Stomach (tissue), 9 donors: ENCODE results near the gene APLN. TPM values are rescaled to one million over a fixed set of nuclear protein-coding genes. Genes with fewer than 3 reads are reported as not detected.

Experiments used
- DNase-seq, 2 donors: peaks; one replicate each; pipeline versions ENCODE4 v3.0.0 to v3.0.0-alpha.2; 2013 to 2019
- H3K27ac ChIP-seq, 5 donors: fragments of 200-600 bp in 4 of 5; sonication (generic) in 4 of 5; one replicate each; pipeline ENCODE4 v1.5.1; 2013 to 2019; ENCODE audit warnings: mild to moderate bottlenecking in 1 of 5, moderate library complexity in 1 of 5
- H3K27me3 ChIP-seq, 3 donors: fragments of 200-600 bp; sonication (generic); one replicate each; pipeline ENCODE4 v1.5.1; 2017 to 2019; ENCODE audit warnings: mixed run types in 1 of 3
- H3K36me3 ChIP-seq, 4 donors: fragments of 200-600 bp; sonication (generic); 1 replicate in 3 of 4; 2 replicates in 1 of 4; pipeline ENCODE4 v1.5.1; 2016 to 2019
- H3K4me1 ChIP-seq, 4 donors: fragments of 200-600 bp; sonication (generic); one replicate each; pipeline ENCODE4 v1.5.1; 2016 to 2019
- H3K4me3 ChIP-seq, 4 donors: fragments of 200-600 bp; sonication (generic) in 3 of 4; one replicate each; pipeline ENCODE4 v1.5.1; 2016 to 2019; ENCODE audit warnings: mild to moderate bottlenecking in 1 of 4
- H3K9me3 ChIP-seq, 4 donors: fragments of 200-600 bp; sonication (generic); one replicate each; pipeline ENCODE4 v1.5.1; 2016 to 2019
- CTCF ChIP-seq, 7 experiments: fragments of 450-650 bp in 4 of 7; fragments of 200-600 bp in 3 of 7; sonication (generic) in 3 of 7; IDR thresholded peaks; one replicate each; pipeline ENCODE4 v1.5.1; 2016 to 2019; ENCODE audit warnings: antibody characterized with exemption in 7 of 7, control low read depth in 2 of 7, mild to moderate bottlenecking in 1 of 7
- EP300 ChIP-seq: sonication (generic); formaldehyde crosslinking; IDR thresholded peaks from one replicate; pipeline ENCODE4 v1.6.1; 2017; ENCODE audit warnings: antibody characterized with exemption
- POLR2A ChIP-seq, 4 donors: fragments of 450-650 bp; IDR thresholded peaks; one replicate each; pipeline ENCODE4 v1.6.1; 2016; ENCODE audit warnings: antibody characterized with exemption in 4 of 4, control low read depth in 2 of 4, mild to moderate bottlenecking in 1 of 4, moderate library complexity in 1 of 4
- POLR2AphosphoS5 ChIP-seq, 3 donors: sonication (generic); formaldehyde crosslinking; IDR thresholded peaks; one replicate each; pipeline ENCODE4 v1.6.1; 2016; ENCODE audit warnings: antibody characterized with exemption in 3 of 3
- WGBS, 5 donors: extraction: QIAGEN DNeasy Blood & Tissue Kit in 3 of 5; methylation state at CpG; one replicate each; pipeline versions ENCODE4 v1.1.5 to v1.1.7; 2013 to 2018; 5-methylcytosine and 5-hydroxymethylcytosine counted together
- intact Hi-C: fragments of 100-400 bp; cut with DNase I; formaldehyde crosslinking; loops from one replicate; pipeline ENCODE4 v1.15.1; 2023; ENCODE audit warnings: low total_unique reads
- polyA plus RNA-seq, 3 donors: library from polyadenylated mRNA; stranded (reverse); fragments of 200-250 nt; gene quantifications; one replicate each; pipeline ENCODE4 v1.2.3, GENCODE V29; 2013
- total RNA-seq, 5 donors: library from RNA; depleted of rRNA; stranded (reverse); fragments of >200 nt; gene quantifications; one replicate each; pipeline versions ENCODE4 v1.1.0 to v1.2.3, GENCODE V29; 2014 to 2016
- donor health status: healthy with polysubstance abuse.
- donor health status: Bipolar disorder and iron deficiency.
- donor health status: healthy.

APLN gene
- total and polyA plus RNA-seq, 8 donors: 0.18 to 1.1 (median 0.37) TPM; not detected in 4

- TF ChIP-seq EP300 (no peak), CTCF (IDR thresholded peaks at IDR 0.05) (no peak), POLR2A (IDR thresholded peaks at IDR 0.05) (no peak), POLR2AphosphoS5 (IDR thresholded peaks at IDR 0.05) (no peak)
These were observed 43.4 kb upstream of the APLN start for GRCh38 chrX:129698150-129698549.

DNA sequence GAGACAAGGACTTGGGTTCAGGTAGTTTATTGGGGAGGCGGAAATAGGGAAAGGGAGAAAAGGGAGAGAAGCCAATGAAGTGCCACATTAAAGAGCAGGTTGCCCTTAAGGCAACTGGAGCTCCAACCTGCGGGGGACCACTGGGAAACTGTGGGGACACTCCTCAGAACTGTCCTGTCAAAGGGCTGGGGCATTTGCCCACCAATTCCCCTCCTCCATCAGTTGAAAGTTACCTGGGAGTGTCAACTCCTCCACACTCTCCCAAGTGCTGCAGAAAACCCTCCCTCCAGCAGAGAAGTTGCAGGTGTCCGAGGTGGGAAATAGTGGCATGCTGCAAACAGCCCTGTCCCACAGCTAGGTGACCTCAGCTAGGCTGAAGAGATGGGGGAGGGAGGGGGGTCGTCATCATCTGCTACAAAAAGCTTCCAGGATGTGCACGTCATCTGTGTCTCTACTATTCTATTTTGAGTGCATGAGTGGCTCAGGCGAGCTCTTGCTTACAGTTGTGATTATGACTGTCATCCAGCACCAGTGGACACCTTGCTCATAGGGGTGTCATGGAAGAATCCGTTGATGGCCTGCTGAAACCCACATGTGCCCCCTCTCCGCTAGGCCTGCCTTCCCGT lies 42.6 kb upstream of the APLN start:
- 56 to 76% (median 73%) methylated on average over 4 to 9 of the region's 9 CpGs for WGBS, 5 donors
- H3K36me3 ChIP-seq: no peaks in the 10 kb centered on the region
- H3K9me3 ChIP-seq: no peaks in the 10 kb centered on the region
- TF ChIP-seq POLR2A (IDR thresholded peaks at IDR 0.05): no peak
- DNase-seq: no peak
- no peaks in the 10 kb centered on the region for H3K4me1 ChIP-seq
- no peak overlapping the region for H3K27ac ChIP-seq
- H3K4me3 ChIP-seq: no peak overlapping the region
- intact Hi-C loops: no loop called here
- no peaks in the 10 kb centered on the region for H3K27me3 ChIP-seq

More at GRCh38 chrX:129698150-129698549, 43.4 kb upstream of the APLN start:
- no peaks in the 10 kb centered on the region for H3K36me3 ChIP-seq
- H3K27me3 ChIP-seq: no peaks in the 10 kb centered on the region
- DNase-seq: no peak
- H3K9me3 ChIP-seq: no peaks in the 10 kb centered on the region
- no peaks in the 10 kb centered on the region for H3K4me1 ChIP-seq
- H3K4me3 ChIP-seq: no peak overlapping the region
- intact Hi-C loops: no loop called here
- no peak overlapping the region for H3K27ac ChIP-seq

DNA sequence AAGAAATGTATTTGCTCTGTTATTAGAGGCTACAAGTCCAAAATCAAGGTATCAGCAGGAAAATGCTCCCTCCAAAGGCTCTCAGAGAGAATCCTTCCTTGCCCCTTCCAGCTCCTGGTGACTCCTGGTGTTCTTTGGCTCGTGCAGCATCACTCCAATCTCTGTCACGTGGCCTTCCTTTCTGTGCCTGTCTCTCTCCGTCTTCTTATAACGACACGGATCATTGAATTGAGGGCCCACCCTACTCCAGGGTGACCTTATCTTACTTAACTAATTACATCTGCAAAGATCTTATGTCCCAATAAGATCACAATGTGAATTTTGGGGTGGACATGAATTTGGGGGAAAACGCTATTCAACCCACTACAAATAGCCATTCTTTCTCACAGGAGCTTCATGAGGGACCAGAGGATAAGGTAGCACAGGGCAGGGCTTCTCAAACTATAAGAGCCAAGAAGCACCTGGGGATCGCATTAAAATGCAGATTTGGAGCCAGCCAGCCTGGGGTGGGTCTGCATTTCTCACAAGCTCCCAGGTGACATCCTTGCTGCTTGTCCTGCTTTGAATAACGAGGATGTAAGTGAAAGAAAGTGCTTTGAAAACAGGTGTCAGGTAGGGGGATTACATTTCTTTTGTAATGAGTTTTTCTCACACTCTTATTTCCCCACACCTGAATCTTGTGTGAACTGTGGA lies 41.9 kb upstream of the APLN start:
- intact Hi-C loops: no loop called here
- H3K27me3 ChIP-seq: no peaks in the 10 kb centered on the region
- no peaks in the 10 kb centered on the region for H3K36me3 ChIP-seq
- no peaks in the 10 kb centered on the region for H3K9me3 ChIP-seq
- H3K4me3 ChIP-seq: no peak overlapping the region
- H3K4me1 ChIP-seq: no peaks in the 10 kb centered on the region
- TF ChIP-seq CTCF (IDR thresholded peaks at IDR 0.05) (no peak), POLR2AphosphoS5 (IDR thresholded peaks at IDR 0.05) (no peak), EP300 (no peak), POLR2A (IDR thresholded peaks at IDR 0.05) (no peak)
- 63 to 78% (median 72%) methylated on average over 7 to 8 of the region's 8 CpGs for WGBS, 5 donors
- no peak overlapping the region for H3K27ac ChIP-seq
- no peak for DNase-seq

- no peak for DNase-seq
- intact Hi-C loops: no loop called here
- no peak for TF ChIP-seq POLR2A (IDR thresholded peaks at IDR 0.05)
- no peak for TF ChIP-seq CTCF (IDR thresholded peaks at IDR 0.05)
- TF ChIP-seq EP300: no peak
- TF ChIP-seq POLR2AphosphoS5 (IDR thresholded peaks at IDR 0.05): no peak
These were observed 41.2 kb upstream of the APLN start for GRCh38 chrX:129695937-129696336.

GRCh38 chrX:129695535-129695934 lies 40.8 kb upstream of the APLN start:
- Histone ChIP-seq H3K27me3 (no peaks in the 10 kb centered on the region), H3K9me3 (no peaks in the 10 kb centered on the region), H3K36me3 (no peaks in the 10 kb centered on the region), H3K4me3 (no peak overlapping the region), H3K4me1 (no peaks in the 10 kb centered on the region), H3K27ac (no peak overlapping the region)
- no peak for TF ChIP-seq CTCF (IDR thresholded peaks at IDR 0.05)
- TF ChIP-seq POLR2A (IDR thresholded peaks at IDR 0.05): no peak
- TF ChIP-seq EP300: no peak
- TF ChIP-seq POLR2AphosphoS5 (IDR thresholded peaks at IDR 0.05): no peak
- intact Hi-C loops: no loop called here
- 69 to 92% (median 75%) methylated on average over 6 of the region's 6 CpGs for WGBS, 5 donors
- no peak for DNase-seq

More at GRCh38 chrX:129695937-129696336, 41.2 kb upstream of the APLN start:
- WGBS, 5 donors: 76 to 89% (median 79%) methylated on average over 7 to 8 of the region's 8 CpGs
- Histone ChIP-seq H3K9me3 (no peaks in the 10 kb centered on the region), H3K27me3 (no peaks in the 10 kb centered on the region), H3K27ac (no peak overlapping the region), H3K4me3 (no peak overlapping the region), H3K4me1 (no peaks in the 10 kb centered on the region), H3K36me3 (no peaks in the 10 kb centered on the region)
